Nephron (organoid): Measurements from ENCODE around the gene HSPBP1.
A peak's percentile ranks its signal among the peaks of the same experiment; 100 is the strongest.

Experiments
- H3K27ac Mint-ChIP-seq, 3 experiments: 2 replicates each; pipeline ENCODE4 v1.8.0; 2020; ENCODE audit warnings: mixed read lengths in 3 of 3, mild to moderate bottlenecking in 2 of 3, moderate library complexity in 1 of 3
- H3K27me3 Mint-ChIP-seq: 2 replicates; pipeline ENCODE4 v1.8.0; 2021; ENCODE audit warnings: low read depth, mild to moderate bottlenecking, moderate library complexity, mixed read lengths
- H3K36me3 Mint-ChIP-seq: 2 replicates; pipeline ENCODE4 v1.8.0; 2020; ENCODE audit warnings: low read depth, mixed read lengths
- H3K4me1 Mint-ChIP-seq: 2 replicates; pipeline ENCODE4 v1.8.0; 2020; ENCODE audit warnings: mixed read lengths
- H3K4me3 Mint-ChIP-seq, 3 experiments: 2 replicates each; pipeline ENCODE4 v1.8.0; 2020; ENCODE audit warnings: mild to moderate bottlenecking in 3 of 3, mixed read lengths in 3 of 3, moderate library complexity in 2 of 3
- H3K9me3 Mint-ChIP-seq: 2 replicates; pipeline ENCODE4 v1.8.0; 2020; ENCODE audit warnings: mixed read lengths
- CTCF ChIP-seq, 3 experiments: fragments of 200-600 bp; sonication (generic); IDR thresholded peaks; one replicate each; pipeline ENCODE4 v1.5.0; 2021; ENCODE audit warnings: antibody characterized with exemption in 3 of 3; ENCODE audit not compliant: unreplicated experiment in 3 of 3

Gene HSPBP1

DNA sequence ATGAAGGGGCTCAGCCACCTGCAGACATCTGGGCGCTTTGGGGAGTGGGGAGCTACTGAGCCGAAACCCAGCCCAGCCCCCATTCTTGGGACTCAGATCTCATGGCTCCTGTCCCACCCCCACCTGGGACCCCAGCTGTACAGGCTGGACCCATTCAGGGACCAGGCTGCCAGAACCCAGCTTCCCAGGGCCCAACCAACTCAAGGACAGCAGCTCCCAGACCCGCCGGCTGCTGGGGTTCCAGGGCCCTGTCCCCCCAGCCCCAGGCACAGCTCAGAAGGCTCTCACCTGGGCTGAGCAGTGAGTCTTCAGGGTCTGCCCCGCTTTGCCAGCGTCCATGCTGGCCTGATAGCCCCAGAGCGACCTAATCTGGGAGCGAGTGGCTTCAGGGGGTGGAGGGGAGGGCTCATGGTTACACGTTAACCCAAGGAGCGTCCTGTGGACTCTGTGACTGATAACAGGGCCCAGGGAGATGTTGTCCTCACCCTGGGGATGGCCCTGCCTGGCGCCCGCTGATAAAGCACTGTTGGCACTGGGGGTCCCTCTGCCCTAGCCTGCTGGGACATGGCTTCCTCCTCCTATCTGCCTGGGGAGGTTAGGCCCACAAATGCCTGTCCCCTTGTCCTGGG, 51.4 kb downstream of the HSPBP1 start, which contains the start of gene TMEM86B:
TMEM86B (minus strand) TSS at position 361 of the 629 bp plus-strand sequence; CDS start at position 339, 22 bp downstream.
- no peak for TF ChIP-seq CTCF (IDR thresholded peaks at IDR 0.05; ENCODE audit: unreplicated experiment in 3 of 3)
- H3K36me3 Mint-ChIP-seq, result peaks cover 15% of the 10 kb centered on the region
- no peaks in the 10 kb centered on the region for H3K27me3 Mint-ChIP-seq
- no peak within 1 kb of the TSS for H3K4me3 Mint-ChIP-seq
- H3K9me3 Mint-ChIP-seq, result no peaks in the 10 kb centered on the region
- no peaks in the 10 kb centered on the region for H3K4me1 Mint-ChIP-seq
- H3K27ac Mint-ChIP-seq, result peak within 1 kb of the TSS in 1 of 3 experiments; percentile 57

GRCh38 chr19:55228015-55228391, 51.9 kb downstream of the HSPBP1 start:
- Mint-ChIP-seq H3K27me3 (no peaks in the 10 kb centered on the region), H3K4me3 (no peak overlapping the region), H3K9me3 (no peaks in the 10 kb centered on the region), H3K36me3 (peaks cover 15% of the 10 kb centered on the region), H3K27ac (peak overlapping the region in 1 of 3 experiments; percentile 57), H3K4me1 (no peaks in the 10 kb centered on the region)
- TF ChIP-seq CTCF (IDR thresholded peaks at IDR 0.05; ENCODE audit: unreplicated experiment in 3 of 3), result no peak

- H3K27ac Mint-ChIP-seq, result peak overlapping the region in 1 of 3 experiments; percentile 57
- H3K4me1 Mint-ChIP-seq, result no peaks in the 10 kb centered on the region
- no peak for TF ChIP-seq CTCF (IDR thresholded peaks at IDR 0.05; ENCODE audit: unreplicated experiment in 3 of 3)
- peaks cover 11% of the 10 kb centered on the region for H3K36me3 Mint-ChIP-seq
- no peak overlapping the region for H3K4me3 Mint-ChIP-seq
- H3K27me3 Mint-ChIP-seq, result no peaks in the 10 kb centered on the region
- H3K9me3 Mint-ChIP-seq, result no peaks in the 10 kb centered on the region
Observed at GRCh38 chr19:55227241-55228014, 52.5 kb downstream of the HSPBP1 start.

- Mint-ChIP-seq H3K27ac (no peak overlapping the region), H3K9me3 (no peaks in the 10 kb centered on the region), H3K36me3 (peaks cover 6% of the 10 kb centered on the region), H3K27me3 (no peaks in the 10 kb centered on the region), H3K4me1 (no peaks in the 10 kb centered on the region), H3K4me3 (no peak overlapping the region)
- no peak for TF ChIP-seq CTCF (IDR thresholded peaks at IDR 0.05; ENCODE audit: unreplicated experiment in 3 of 3)
Observed at GRCh38 chr19:55226788-55227187, 53.1 kb downstream of the HSPBP1 start.

GRCh38 chr19:55226273-55226672, 53.6 kb downstream of the HSPBP1 start:
- H3K36me3 Mint-ChIP-seq, result peaks cover 6% of the 10 kb centered on the region
- no peaks in the 10 kb centered on the region for H3K9me3 Mint-ChIP-seq
- no peaks in the 10 kb centered on the region for H3K27me3 Mint-ChIP-seq
- TF ChIP-seq CTCF (IDR thresholded peaks at IDR 0.05; ENCODE audit: unreplicated experiment in 3 of 3), result no peak
- H3K4me1 Mint-ChIP-seq, result no peaks in the 10 kb centered on the region
- H3K27ac Mint-ChIP-seq, result no peak overlapping the region
- H3K4me3 Mint-ChIP-seq, result no peak overlapping the region
